WTC11 (cell line): Measurements from ENCODE around the gene KCTD18. TPM values are rescaled to one million over a fixed set of nuclear protein-coding genes. Genes with fewer than 3 reads are reported as not detected.

Experiments used
- ATAC-seq: fragments of 200-7000 bp; cut with Tn5 transposase; 2 replicates; pipeline ENCODE4 v1.10.0; 2021; ENCODE audit warnings: mild to moderate bottlenecking, moderate library complexity
- CTCF ChIA-PET: fragments of 300-600 bp; sonication (Branson Sonifier 250); formaldehyde crosslinking; loops from one replicate; lab custom pipeline; 2021; ENCODE audit warnings: antibody characterized with exemption; lab: Charles Lee
- POLR2A ChIA-PET: fragments of 350-600 bp; sonication (Branson Sonifier 250); formaldehyde crosslinking; loops from one replicate; lab custom pipeline; 2021; ENCODE audit warnings: antibody characterized with exemption; lab: Charles Lee
- DNase-seq: peaks from one replicate; pipeline ENCODE4 v3.0.0; 2021; ENCODE audit warnings: low spot score
- H3K27ac Mint-ChIP-seq: 2 replicates; pipeline ENCODE4 v1.8.0; 2021; ENCODE audit warnings: mixed read lengths
- H3K27me3 Mint-ChIP-seq: 2 replicates; pipeline ENCODE4 v1.8.0; 2021; ENCODE audit warnings: low read depth, mild to moderate bottlenecking, moderate library complexity, mixed read lengths
- H3K36me3 Mint-ChIP-seq: 2 replicates; pipeline ENCODE4 v1.8.0; 2021; ENCODE audit warnings: mixed read lengths
- H3K4me1 Mint-ChIP-seq: 2 replicates; pipeline ENCODE4 v1.8.0; 2022; ENCODE audit warnings: mixed read lengths
- H3K4me3 Mint-ChIP-seq: 2 replicates; pipeline ENCODE4 v1.8.0; 2021; ENCODE audit warnings: mild to moderate bottlenecking, moderate library complexity, mixed read lengths
- H3K9me3 Mint-ChIP-seq: 2 replicates; pipeline ENCODE4 v1.8.0; 2021; ENCODE audit warnings: mixed read lengths
- ATF1 ChIP-seq: sonication (generic); formaldehyde crosslinking; IDR thresholded peaks from 2 replicates; pipeline ENCODE4 v1.8.1; 2023; ENCODE audit warnings: mild to moderate bottlenecking, moderate library complexity, missing genetic modification reagents
- ATF6 ChIP-seq: sonication (generic); formaldehyde crosslinking; IDR thresholded peaks from 2 replicates; pipeline ENCODE4 v1.8.1; 2023; ENCODE audit warnings: mild to moderate bottlenecking, missing genetic modification reagents
- CREM ChIP-seq: sonication (generic); formaldehyde crosslinking; IDR thresholded peaks from 2 replicates; pipeline ENCODE4 v1.8.1; 2022; ENCODE audit warnings: mild to moderate bottlenecking, missing genetic modification reagents, moderate library complexity
- EMX1 ChIP-seq: fragments of 250-450 bp; sonication (Bioruptor Pico); IDR thresholded peaks from 2 replicates; pipeline ENCODE4 v1.8.0; 2021; ENCODE audit warnings: mild to moderate bottlenecking
- ERG ChIP-seq: fragments of 250-450 bp; sonication (Bioruptor Pico); IDR thresholded peaks from 2 replicates; pipeline ENCODE4 v1.8.0; 2021; ENCODE audit warnings: mild to moderate bottlenecking
- ETV6 ChIP-seq: sonication (generic); formaldehyde crosslinking; IDR thresholded peaks from 2 replicates; pipeline ENCODE4 v1.8.1; 2022; ENCODE audit warnings: mild to moderate bottlenecking, missing genetic modification reagents
- FOXP1 ChIP-seq: sonication (generic); formaldehyde crosslinking; IDR thresholded peaks from 2 replicates; pipeline ENCODE4 v1.8.0; 2022; ENCODE audit warnings: missing genetic modification reagents, mild to moderate bottlenecking, moderate library complexity, borderline replicate concordance
- NFE2L1 ChIP-seq: sonication (generic); formaldehyde crosslinking; IDR thresholded peaks from 2 replicates; pipeline ENCODE4 v1.8.1; 2023; ENCODE audit warnings: missing genetic modification reagents
- NFYB ChIP-seq: sonication (generic); formaldehyde crosslinking; conservative IDR thresholded peaks from 2 replicates; pipeline ENCODE4 v1.8.0; 2022; ENCODE audit warnings: low read depth, missing genetic modification reagents
- NR2C2 ChIP-seq: sonication (generic); formaldehyde crosslinking; IDR thresholded peaks from 2 replicates; pipeline ENCODE4 v1.8.0; 2022; ENCODE audit warnings: mild to moderate bottlenecking, missing genetic modification reagents
- PRRX2 ChIP-seq: fragments of 250-450 bp; sonication (Bioruptor Pico); IDR thresholded peaks from 2 replicates; pipeline ENCODE4 v1.8.0; 2021; ENCODE audit warnings: mild to moderate bottlenecking
- SP1 ChIP-seq: sonication (generic); formaldehyde crosslinking; conservative IDR thresholded peaks from 2 replicates; pipeline ENCODE4 v1.8.1; 2022; ENCODE audit warnings: missing genetic modification reagents
- ZBTB21 ChIP-seq: sonication (generic); formaldehyde crosslinking; IDR thresholded peaks from 2 replicates; pipeline ENCODE4 v1.8.1; 2023; ENCODE audit warnings: mild to moderate bottlenecking, missing genetic modification reagents, borderline replicate concordance
- ZNF121 ChIP-seq: sonication (generic); formaldehyde crosslinking; IDR thresholded peaks from 2 replicates; pipeline ENCODE4 v1.8.0; 2023; ENCODE audit warnings: missing genetic modification reagents
- ZNF232 ChIP-seq: sonication (generic); formaldehyde crosslinking; IDR thresholded peaks from 2 replicates; pipeline ENCODE4 v1.8.0; 2022; ENCODE audit warnings: mild to moderate bottlenecking, missing genetic modification reagents
- ZNF423 ChIP-seq: fragments of 250-450 bp; sonication (Bioruptor Pico); IDR thresholded peaks from 2 replicates; pipeline ENCODE4 v2.1.2; 2022; ENCODE audit warnings: mild to moderate bottlenecking, moderate library complexity
- total RNA-seq: library from RNA; stranded (reverse); gene quantifications from 3 replicates; pipeline ENCODE4 v1.2.3, GENCODE V29; 2021
- TF ChIP-seq, protein P1 (sequence below): sonication (generic); formaldehyde crosslinking; IDR thresholded peaks from 2 replicates; pipeline ENCODE4 v1.8.0; 2022; ENCODE audit warnings: mild to moderate bottlenecking, missing genetic modification reagents
- TF ChIP-seq, protein P2 (sequence below): fragments of 250-450 bp; sonication (Bioruptor Pico); IDR thresholded peaks from 2 replicates; pipeline ENCODE4 v1.9.0; 2021; ENCODE audit warnings: mild to moderate bottlenecking, borderline replicate concordance
- TF ChIP-seq, protein P3 (sequence below): sonication (generic); formaldehyde crosslinking; IDR thresholded peaks from 2 replicates; pipeline ENCODE4 v1.8.0; 2022; ENCODE audit warnings: mild to moderate bottlenecking, missing genetic modification reagents
- TF ChIP-seq, protein P4 (sequence below): fragments of 250-450 bp; sonication (Bioruptor Pico); IDR thresholded peaks from 2 replicates; pipeline ENCODE4 v1.9.0; 2021; ENCODE audit warnings: mild to moderate bottlenecking
- TF ChIP-seq, protein P5 (sequence below): sonication (generic); formaldehyde crosslinking; conservative IDR thresholded peaks from 2 replicates; pipeline ENCODE4 v1.8.1; 2023; ENCODE audit warnings: mild to moderate bottlenecking, low read depth, missing genetic modification reagents, moderate library complexity

Gene KCTD18
- total RNA-seq, 1 experiment from 2014 or later, result 4.9 TPM

DNA sequence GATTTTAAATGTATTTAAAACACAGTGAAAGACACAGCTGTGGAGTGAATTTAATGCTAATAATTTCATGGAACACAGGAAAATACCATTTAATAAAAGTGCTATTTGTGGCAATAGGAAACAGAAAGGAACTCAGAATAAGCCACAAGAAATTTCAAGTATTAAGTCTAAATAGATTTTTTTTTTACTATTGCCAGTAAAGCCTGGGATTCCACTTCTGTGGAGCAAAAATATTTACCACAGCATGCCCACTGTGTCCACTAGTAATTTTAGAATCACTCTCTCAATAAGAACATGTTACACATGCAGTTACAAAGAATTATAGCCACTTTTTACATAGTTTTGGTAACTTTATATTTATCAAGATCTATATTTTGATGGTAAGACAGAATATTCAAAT is 17.2 kb downstream of the KCTD18 start:
- TF ChIP-seq ZNF232 (CRISPR knock-in tag) (no peak), SP1 (no peak), ZNF121 (CRISPR knock-in tag) (no peak), ZNF423 (no peak), PRRX2 (CRISPR knock-in tag) (no peak), NFYB (CRISPR knock-in tag) (no peak), ETV6 (CRISPR knock-in tag) (no peak), ZBTB21 (CRISPR knock-in tag) (no peak), EMX1 (CRISPR knock-in tag) (no peak), NR2C2 (CRISPR knock-in tag) (no peak), ERG (no peak)
- TF ChIP-seq, protein P1, sequence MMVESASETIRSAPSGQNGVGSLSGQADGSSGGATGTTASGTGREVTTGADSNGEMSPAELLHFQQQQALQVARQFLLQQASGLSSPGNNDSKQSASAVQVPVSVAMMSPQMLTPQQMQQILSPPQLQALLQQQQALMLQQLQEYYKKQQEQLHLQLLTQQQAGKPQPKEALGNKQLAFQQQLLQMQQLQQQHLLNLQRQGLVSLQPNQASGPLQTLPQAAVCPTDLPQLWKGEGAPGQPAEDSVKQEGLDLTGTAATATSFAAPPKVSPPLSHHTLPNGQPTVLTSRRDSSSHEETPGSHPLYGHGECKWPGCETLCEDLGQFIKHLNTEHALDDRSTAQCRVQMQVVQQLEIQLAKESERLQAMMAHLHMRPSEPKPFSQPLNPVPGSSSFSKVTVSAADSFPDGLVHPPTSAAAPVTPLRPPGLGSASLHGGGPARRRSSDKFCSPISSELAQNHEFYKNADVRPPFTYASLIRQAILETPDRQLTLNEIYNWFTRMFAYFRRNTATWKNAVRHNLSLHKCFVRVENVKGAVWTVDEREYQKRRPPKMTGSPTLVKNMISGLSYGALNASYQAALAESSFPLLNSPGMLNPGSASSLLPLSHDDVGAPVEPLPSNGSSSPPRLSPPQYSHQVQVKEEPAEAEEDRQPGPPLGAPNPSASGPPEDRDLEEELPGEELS (CRISPR knock-in tag), result no peak
- TF ChIP-seq, protein P2, sequence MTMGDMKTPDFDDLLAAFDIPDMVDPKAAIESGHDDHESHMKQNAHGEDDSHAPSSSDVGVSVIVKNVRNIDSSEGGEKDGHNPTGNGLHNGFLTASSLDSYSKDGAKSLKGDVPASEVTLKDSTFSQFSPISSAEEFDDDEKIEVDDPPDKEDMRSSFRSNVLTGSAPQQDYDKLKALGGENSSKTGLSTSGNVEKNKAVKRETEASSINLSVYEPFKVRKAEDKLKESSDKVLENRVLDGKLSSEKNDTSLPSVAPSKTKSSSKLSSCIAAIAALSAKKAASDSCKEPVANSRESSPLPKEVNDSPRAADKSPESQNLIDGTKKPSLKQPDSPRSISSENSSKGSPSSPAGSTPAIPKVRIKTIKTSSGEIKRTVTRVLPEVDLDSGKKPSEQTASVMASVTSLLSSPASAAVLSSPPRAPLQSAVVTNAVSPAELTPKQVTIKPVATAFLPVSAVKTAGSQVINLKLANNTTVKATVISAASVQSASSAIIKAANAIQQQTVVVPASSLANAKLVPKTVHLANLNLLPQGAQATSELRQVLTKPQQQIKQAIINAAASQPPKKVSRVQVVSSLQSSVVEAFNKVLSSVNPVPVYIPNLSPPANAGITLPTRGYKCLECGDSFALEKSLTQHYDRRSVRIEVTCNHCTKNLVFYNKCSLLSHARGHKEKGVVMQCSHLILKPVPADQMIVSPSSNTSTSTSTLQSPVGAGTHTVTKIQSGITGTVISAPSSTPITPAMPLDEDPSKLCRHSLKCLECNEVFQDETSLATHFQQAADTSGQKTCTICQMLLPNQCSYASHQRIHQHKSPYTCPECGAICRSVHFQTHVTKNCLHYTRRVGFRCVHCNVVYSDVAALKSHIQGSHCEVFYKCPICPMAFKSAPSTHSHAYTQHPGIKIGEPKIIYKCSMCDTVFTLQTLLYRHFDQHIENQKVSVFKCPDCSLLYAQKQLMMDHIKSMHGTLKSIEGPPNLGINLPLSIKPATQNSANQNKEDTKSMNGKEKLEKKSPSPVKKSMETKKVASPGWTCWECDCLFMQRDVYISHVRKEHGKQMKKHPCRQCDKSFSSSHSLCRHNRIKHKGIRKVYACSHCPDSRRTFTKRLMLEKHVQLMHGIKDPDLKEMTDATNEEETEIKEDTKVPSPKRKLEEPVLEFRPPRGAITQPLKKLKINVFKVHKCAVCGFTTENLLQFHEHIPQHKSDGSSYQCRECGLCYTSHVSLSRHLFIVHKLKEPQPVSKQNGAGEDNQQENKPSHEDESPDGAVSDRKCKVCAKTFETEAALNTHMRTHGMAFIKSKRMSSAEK (CRISPR knock-in tag), result no peak
- Mint-ChIP-seq H3K27ac (no peak overlapping the region), H3K27me3 (no peaks in the 10 kb centered on the region), H3K36me3 (peaks cover 19% of the 10 kb centered on the region), H3K4me3 (no peak overlapping the region), H3K4me1 (no peaks in the 10 kb centered on the region), H3K9me3 (peaks cover 13% of the 10 kb centered on the region)
- DNase-seq (no peak), ATAC-seq (no peak)
- CTCF ChIA-PET, result interaction anchor here (1.1 to 2.7 kb wide), 3 partner anchors 10 to 519 kb away, joined by 4 to 40 read pairs (median 11); partner anchors contain the start of gene KCTD18
- POLR2A ChIA-PET, result interaction anchor here (1.7 kb wide), 1 partner anchor 9 kb away, joined by 5 read pairs; no protein-coding TSS in a partner anchor

GRCh38 chr2:200490001-200490400 is 19.9 kb downstream of the KCTD18 start:
- Mint-ChIP-seq H3K4me1 (no peaks in the 10 kb centered on the region), H3K4me3 (no peak overlapping the region), H3K27me3 (no peaks in the 10 kb centered on the region), H3K27ac (no peak overlapping the region), H3K36me3 (peaks cover 17% of the 10 kb centered on the region), H3K9me3 (peaks cover 13% of the 10 kb centered on the region)
- ATAC-seq (peak; percentile 39; the same call in 1 of the 2 replicates), DNase-seq (no peak)
- POLR2A ChIA-PET, result no interaction called here
- CTCF ChIA-PET, result interaction anchor here (1.3 kb wide), 1 partner anchor 223 kb away, joined by 3 read pairs; no protein-coding TSS in a partner anchor
- no peak for TF ChIP-seq NFE2L1 (CRISPR knock-in tag)
- no peak for TF ChIP-seq CREM
- TF ChIP-seq ATF6 (CRISPR knock-in tag), result no peak
- TF ChIP-seq ATF1 (CRISPR knock-in tag), result no peak
- TF ChIP-seq, protein P3, sequence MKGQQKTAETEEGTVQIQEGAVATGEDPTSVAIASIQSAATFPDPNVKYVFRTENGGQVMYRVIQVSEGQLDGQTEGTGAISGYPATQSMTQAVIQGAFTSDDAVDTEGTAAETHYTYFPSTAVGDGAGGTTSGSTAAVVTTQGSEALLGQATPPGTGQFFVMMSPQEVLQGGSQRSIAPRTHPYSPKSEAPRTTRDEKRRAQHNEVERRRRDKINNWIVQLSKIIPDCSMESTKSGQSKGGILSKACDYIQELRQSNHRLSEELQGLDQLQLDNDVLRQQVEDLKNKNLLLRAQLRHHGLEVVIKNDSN (CRISPR knock-in tag), result no peak
- TF ChIP-seq, protein P4, sequence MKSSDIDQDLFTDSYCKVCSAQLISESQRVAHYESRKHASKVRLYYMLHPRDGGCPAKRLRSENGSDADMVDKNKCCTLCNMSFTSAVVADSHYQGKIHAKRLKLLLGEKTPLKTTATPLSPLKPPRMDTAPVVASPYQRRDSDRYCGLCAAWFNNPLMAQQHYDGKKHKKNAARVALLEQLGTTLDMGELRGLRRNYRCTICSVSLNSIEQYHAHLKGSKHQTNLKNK (CRISPR knock-in tag), result no peak
- no peak for TF ChIP-seq FOXP1
- no peak for TF ChIP-seq ZBTB21 (CRISPR knock-in tag)
- TF ChIP-seq, protein P5, sequence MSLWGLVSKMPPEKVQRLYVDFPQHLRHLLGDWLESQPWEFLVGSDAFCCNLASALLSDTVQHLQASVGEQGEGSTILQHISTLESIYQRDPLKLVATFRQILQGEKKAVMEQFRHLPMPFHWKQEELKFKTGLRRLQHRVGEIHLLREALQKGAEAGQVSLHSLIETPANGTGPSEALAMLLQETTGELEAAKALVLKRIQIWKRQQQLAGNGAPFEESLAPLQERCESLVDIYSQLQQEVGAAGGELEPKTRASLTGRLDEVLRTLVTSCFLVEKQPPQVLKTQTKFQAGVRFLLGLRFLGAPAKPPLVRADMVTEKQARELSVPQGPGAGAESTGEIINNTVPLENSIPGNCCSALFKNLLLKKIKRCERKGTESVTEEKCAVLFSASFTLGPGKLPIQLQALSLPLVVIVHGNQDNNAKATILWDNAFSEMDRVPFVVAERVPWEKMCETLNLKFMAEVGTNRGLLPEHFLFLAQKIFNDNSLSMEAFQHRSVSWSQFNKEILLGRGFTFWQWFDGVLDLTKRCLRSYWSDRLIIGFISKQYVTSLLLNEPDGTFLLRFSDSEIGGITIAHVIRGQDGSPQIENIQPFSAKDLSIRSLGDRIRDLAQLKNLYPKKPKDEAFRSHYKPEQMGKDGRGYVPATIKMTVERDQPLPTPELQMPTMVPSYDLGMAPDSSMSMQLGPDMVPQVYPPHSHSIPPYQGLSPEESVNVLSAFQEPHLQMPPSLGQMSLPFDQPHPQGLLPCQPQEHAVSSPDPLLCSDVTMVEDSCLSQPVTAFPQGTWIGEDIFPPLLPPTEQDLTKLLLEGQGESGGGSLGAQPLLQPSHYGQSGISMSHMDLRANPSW (CRISPR knock-in tag), result no peak
